ENCODE measurements around the gene ACKR1. TPM values are rescaled to one million over a fixed set of nuclear protein-coding genes. Genes with fewer than 3 reads are reported as not detected.

ACKR1 gene, protein sequence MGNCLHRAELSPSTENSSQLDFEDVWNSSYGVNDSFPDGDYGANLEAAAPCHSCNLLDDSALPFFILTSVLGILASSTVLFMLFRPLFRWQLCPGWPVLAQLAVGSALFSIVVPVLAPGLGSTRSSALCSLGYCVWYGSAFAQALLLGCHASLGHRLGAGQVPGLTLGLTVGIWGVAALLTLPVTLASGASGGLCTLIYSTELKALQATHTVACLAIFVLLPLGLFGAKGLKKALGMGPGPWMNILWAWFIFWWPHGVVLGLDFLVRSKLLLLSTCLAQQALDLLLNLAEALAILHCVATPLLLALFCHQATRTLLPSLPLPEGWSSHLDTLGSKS
- total RNA-seq (2014; rRNA removed; shearing (Covaris generic)): not detected in 2 replicates

DNA sequence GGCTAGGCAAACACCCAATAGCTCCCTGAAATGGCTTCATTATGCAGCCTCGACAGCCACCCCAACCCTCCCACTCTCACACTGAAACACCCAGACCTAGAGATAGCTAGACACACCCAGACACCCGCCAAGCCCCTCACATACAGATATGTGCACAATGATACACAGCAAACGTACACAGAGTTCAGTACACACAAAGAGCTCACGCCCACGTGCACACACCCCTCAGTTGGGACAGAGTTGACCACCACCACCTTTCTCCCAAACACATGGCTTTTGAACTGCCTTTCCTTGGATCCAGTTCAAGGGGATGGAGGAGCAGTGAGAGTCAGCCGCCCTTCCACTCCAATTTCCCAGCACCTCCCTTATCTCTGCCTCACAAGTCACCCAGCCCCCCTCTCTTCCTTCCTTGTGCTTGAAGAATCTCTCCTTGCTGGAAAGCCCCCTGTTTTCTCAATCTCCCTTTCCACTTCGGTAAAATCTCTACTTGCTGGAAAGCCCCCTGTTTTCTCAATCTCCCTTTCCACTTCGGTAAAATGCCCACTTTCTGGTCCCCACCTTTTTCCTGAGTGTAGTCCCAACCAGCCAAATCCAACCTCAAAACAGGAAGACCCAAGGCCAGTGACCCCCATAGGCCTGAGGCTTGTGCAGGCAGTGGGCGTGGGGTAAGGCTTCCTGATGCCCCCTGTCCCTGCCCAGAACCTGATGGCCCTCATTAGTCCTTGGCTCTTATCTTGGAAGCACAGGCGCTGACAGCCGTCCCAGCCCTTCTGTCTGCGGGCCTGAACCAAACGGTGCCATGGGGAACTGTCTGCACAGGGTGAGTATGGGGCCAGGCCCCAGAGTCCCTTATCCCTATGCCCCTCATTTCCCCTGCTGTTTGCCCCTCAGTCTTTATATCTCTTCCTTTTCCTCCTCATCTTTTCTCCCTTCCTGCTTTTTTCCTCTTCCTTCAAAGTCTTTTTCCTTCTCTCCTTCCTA is at the start of gene ACKR1:
ACKR1 (plus strand) TSS at position 715 of the 981 bp plus-strand sequence; CDS start at position 800, 85 bp downstream.
- no peak for DNase-seq (ENCODE audit: low read depth)

GRCh38 chr1:159161001-159161718 is 43.5 kb upstream of the ACKR1 start:
- DNase-seq (ENCODE audit: low read depth): peak; percentile 82

DNA sequence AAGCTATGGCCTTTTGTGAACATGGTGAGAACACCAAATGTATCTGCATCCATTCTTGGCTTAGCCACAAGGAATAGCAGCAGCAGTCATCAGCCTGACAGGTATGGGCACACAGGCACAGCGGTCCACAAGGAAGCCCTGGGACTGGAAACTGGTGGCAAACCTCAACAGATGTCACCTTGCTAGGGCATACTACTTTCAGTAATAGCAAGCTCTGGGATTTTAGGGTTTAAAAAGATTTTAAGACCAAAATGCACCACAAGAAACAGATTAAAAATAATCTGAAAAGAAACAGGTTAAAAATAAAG is 43.0 kb upstream of the ACKR1 start:
- DNase-seq (ENCODE audit: low read depth): no peak

DNA sequence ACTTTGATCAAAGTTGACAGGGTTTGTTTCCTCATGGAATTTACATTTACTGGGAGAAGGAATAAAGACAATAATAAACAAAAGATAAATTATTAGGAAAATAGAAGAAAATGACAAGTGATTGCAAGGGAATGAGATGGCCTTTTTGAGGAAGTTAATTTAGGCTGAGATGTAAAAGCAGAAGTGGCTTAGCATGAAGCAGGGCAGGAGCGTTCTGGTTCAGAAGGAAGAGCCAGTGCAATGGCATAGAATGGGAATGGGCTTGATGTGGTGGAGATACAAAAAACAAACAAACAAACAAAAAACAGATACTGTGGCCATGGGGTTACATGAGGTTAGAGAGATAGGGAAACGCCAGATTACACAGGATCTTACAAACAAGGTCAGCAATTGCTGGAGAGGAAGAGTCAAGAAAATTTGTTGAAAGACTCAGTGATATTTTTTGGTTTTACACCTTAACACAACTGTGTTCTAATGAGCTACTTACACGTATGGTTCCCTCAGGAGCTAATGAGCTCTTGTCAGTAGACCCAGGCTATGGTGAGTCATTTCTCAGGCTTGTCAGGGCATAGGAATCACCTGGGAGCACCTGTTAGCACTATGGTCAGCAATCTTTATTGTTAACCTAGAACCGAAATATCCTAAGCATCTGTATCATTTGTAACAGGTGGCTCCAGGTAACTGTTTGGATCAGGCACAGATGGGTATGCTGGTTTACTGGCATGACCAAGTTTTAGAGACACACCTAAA is 42.0 kb upstream of the ACKR1 start:
- no peak for DNase-seq (ENCODE audit: low read depth)

DNA sequence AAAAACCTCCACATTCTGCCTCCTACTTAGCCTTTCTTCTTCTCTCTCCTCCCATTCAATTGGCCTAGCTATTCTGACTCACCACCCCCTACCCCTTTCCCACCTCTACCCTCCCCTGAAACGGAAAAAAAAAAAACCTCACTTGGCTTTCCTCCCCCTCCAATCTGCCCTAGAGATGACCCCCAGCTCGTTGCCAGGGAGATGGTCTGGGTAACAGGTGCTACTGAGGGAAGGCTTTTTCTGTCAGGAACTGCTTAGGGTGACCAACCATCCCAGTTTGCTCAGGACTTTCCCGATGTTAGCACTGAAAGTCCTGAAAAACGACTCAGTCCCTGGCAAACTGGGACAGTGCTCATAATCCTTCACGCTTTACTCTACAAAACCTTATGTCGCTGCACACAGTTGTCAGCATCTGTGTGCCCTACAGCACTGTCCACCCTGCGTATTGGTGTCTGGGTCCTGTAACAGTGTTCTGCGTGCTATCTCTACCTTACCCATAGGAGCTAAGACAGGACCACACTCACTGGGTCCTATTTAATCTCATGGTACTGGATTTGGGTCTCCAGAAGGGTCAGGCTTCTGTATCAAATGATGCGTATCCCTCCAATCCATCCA is 41.0 kb upstream of the ACKR1 start:
- DNase-seq (ENCODE audit: low read depth): no peak

- no peak for DNase-seq (ENCODE audit: low read depth)
These were observed 36.6 kb upstream of the ACKR1 start for GRCh38 chr1:159168043-159168442.

DNA sequence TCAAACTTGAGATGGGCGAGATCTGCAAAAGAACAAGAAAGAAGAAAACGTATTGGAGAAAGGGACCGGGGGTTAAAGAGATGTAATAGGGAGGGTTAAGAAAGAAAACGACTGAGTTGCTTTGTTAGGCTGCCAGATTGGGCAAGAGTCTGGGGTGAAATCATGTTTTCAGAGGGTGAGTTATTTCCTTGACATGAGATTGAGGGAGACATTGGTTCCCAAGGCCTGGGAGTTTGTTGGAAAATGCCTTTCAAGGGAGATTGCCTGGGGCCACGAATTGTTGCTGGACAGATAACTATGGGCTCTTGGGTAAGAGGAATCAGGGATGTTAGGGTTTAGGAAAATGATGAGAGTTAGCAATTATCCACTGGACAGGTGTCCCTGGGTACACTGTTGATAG is 34.0 kb upstream of the ACKR1 start:
- DNase-seq (ENCODE audit: low read depth): peak; percentile 19

DNA sequence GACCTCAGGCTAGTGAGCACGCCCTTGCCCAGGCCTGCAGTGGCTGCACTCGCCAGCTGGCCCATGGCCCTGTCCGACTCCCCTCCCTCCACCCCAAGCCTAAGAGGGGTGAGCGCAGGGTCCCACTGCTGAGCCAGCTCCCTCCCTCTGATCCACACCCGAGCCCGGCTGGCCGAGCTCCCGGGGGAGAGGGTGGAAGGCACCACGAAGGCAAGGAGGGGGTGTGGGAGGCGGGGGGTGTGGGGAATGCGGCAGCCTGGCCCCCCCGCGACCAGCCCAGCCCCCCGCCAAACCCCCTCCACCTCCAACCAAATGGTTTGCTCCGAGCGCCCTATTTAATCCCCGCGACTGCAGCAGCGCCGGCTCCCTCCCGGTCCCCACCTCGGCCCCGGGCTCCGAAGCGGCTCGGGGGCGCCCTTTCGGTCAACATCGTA is 33.4 kb upstream of the ACKR1 start, which contains the start of gene CADM3:
CADM3 (plus strand) TSS at position 362 of the 434 bp plus-strand sequence. CDS start 151 bp downstream, outside the sequence.
- peak; percentile 20 for DNase-seq (ENCODE audit: low read depth)

GRCh38 chr1:159171688-159172501 is 32.8 kb upstream of the ACKR1 start:
- peak; percentile 57 for DNase-seq (ENCODE audit: low read depth)

DNA sequence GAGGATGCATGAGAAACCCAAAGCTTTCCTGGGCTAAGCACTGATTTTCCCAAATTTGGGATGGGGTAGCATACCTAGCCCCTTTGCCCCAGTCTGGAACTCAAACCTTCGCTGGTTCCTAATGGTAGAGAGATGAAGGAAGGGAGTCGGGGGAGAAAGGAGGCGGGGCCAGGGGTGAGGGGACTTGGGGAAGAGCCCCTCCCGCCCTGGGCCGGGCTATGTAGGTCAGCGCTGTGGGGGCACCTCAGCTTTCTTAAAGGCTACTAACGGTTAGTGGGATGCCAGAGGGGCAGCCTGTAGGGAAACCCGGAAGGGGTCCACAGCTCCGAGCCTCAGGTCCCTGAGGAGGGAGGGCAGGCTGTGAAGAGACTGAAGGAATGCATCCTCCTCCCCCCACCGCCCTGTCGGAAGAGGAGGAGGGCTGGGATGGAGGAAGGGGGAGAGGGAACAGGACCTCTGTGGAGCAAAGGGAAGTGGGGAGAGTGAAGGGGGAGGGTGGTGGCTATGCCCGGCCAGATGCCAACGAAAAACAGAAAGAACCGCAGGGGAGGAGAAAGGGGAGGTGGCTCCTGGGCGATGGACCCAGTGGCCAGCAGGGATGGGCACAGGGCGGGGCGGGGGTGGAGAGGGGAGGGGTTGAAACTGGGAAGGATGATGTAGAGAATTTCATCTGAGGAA is 31.9 kb upstream of the ACKR1 start:
- DNase-seq (ENCODE audit: low read depth): peak; percentile 77

DNA sequence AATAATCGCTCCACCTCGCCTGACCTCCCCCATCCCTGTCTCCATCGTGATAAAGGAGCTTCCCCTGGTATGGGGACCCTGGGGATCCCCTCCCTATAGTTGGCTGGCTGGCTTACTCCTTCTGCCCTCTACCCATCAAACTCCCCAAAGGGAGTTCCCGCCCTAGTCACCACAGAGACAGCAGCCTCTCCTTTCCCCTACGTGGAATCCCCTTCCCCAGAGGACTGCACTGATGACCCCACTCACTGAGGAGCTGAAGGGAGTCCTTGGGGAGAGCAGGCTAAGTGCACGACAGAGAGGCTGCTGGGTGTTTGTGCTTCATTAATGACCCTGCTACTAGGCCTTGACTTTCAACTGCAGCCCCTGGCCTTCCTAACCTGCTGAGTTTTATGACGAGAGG is 31.4 kb upstream of the ACKR1 start:
- DNase-seq (ENCODE audit: low read depth): no peak

DNA sequence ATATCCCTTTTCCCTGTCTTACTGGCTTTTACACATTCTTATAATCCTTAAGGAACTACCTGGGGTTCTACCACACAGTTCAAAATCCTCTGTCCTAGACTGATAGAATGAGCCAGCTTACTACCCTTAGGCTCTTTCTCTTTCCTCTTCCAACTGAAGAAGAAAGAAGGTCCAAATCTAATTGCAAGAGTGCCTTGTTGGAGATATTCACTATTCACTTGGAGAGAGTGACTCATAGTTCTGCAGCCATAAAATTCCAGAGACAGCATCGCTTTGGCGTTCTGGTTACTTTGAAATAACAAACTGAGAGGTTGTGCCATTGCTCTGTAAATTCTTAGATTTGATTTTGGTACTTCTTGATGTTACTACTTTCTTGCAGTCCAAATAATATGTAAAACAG is 29.1 kb upstream of the ACKR1 start:
- DNase-seq (ENCODE audit: low read depth): no peak

DNA sequence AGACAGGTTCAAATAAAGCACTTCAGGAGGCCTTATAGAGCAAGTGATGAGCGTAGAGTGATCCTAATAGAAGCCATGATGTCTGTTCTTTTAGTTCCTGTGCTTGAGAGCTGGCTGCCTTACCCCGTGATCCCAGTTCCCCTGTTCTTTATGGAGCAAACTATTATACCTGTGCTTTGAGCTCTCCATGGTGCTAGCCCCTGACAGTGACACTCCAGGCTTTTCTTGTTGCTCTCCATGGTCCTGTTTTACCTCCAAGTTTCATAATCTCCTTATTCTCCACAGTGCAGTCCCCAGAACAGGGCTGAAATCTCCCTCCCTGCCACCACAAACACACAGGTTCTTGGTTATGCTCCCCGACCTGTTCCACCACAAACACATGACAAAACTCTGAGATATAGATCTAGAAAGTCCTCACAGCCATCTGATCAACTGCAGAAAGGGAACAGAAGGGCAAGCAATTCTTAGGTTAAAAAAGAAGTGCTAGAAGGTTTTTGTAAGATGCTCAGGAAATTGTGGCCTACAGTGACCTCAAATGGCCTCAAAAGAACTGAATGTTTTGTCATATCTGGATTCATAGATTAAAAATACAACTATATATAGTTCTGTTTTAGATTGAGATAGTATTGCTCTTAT is 27.3 kb upstream of the ACKR1 start:
- peak; percentile 75 for DNase-seq (ENCODE audit: low read depth)

DNA sequence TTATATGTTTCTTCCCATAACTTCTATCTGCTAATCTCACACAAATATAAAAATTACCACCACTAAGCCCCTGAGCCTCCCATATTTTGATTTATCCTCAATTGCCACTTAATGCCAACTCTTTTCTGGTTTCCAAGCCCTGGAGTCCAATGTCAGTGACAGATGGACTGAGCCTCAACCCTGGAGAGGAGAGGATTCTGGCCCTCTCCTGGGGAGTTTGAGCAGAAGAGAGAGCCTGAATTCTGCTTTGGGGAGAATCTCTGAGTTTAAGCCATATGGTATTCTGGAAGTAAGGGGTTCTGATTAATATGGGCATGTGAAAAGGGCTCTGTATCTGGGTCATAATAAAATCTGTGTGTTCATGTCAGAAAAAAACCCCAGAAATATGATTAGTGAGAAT is 24.8 kb upstream of the ACKR1 start:
- DNase-seq (ENCODE audit: low read depth): no peak

GRCh38 chr1:159180516-159180915 is 24.2 kb upstream of the ACKR1 start:
- DNase-seq (ENCODE audit: low read depth): no peak

DNA sequence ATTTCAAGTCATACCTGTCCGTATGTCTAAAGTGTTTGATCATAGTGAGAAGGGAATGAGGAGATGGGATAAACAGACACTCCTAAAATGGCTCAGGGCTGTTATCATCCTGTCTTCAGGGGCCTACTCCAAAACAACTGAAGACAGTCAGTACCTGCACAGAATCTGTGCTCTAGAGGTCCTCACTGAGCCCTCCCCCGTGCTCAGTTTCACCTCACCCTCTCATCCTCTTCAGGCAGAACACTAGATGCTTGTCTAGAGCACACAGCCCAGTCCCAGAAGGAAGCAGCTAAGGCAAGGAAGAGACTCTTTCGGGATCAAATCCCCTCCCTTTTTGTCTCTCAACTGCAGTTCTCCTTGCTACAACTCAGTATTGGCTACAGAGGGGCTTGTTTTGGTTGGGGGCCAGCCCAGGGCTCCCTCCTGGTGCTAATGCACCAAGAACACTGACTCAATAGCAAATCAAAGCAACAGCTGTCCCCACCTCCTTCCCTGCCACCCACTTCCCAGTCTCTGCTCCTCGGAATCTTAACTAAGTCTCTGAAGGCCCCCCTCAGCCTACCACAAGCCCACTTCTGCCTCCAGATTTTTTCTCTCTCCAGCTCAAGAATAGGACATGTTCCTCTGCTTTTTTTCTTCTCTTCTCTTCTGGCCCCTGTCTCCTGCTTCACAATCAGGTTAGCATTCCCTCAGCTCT is 23.2 kb upstream of the ACKR1 start:
- no peak for DNase-seq (ENCODE audit: low read depth)

DNA sequence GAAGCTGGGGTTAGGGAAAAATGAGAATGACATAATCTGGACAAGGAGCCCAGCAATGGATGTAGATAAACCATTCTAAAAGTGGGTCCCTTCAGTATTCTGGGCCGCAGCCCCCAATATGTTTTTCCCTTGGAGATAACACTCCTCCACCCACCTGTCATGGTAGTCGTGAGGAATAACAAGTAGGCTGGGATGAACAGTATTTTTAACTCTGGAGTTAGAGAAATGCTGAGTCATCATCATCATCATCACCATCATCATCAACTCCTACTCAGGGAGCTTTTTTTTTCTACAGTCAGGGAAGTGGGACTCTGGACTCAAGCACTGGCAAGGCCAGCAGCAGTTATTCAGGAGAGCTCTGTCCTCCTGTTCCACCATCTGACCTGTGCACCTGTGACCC is 20.5 kb upstream of the ACKR1 start:
- no peak for DNase-seq (ENCODE audit: low read depth)

GRCh38 chr1:159185121-159185520 is 19.6 kb upstream of the ACKR1 start:
- no peak for DNase-seq (ENCODE audit: low read depth)

Measured in Daoy (cell line).